GM19035 (cell line): ENCODE results near the gene CLMP.
"Not testable (repeated sequence)": the region's sequence is repeated elsewhere in the genome, so short reads cannot be mapped to it uniquely, and the experiment has no call there.

Source experiments
- ATAC-seq: cut with Tn5 transposase; IDR thresholded peaks from one replicate; pipeline ENCODE4 v1.9.1; 2021; ENCODE audit not compliant: unreplicated experiment

CLMP gene

DNA sequence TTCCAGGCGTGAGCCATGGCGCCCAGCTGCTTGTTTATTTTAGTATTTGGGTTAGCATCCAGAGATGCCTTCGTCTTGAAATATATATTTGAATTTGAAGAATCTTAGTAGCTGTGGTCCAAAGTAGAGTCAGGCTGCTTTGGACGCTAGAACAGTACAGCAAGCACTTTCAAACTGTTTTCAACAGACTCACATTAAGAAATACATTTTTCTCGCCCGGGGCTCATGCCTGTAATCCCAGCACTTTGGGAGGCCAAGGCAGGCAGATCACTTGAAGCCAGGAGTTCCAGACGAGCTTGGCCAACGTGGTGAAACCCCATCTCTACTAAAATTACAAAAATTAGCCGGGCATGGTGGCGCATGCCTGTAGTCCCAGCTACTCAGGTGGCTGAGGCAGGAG, 106.2 kb downstream of the CLMP start:
- not testable (repeated sequence) for ATAC-seq

DNA sequence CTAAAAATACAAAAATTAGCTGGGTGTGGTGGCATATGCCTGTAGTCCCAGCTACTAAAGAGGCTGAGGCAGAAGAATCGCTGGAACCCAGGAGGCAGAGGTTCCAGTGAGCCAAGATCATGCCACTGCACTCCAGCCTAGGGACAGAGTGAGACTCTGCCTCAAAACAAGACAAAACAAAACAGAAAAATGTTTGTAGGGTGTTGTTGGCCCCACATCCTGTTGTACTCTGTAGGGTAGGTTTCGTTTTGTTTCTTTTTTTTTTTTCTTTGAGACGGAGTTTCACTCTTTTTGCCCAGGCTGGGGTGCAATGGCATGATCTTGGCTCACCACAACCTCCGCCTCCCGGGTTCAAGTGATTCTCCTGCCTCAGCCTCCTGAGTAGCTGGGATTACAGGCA, 107.4 kb downstream of the CLMP start:
- ATAC-seq: peak; percentile 96

DNA sequence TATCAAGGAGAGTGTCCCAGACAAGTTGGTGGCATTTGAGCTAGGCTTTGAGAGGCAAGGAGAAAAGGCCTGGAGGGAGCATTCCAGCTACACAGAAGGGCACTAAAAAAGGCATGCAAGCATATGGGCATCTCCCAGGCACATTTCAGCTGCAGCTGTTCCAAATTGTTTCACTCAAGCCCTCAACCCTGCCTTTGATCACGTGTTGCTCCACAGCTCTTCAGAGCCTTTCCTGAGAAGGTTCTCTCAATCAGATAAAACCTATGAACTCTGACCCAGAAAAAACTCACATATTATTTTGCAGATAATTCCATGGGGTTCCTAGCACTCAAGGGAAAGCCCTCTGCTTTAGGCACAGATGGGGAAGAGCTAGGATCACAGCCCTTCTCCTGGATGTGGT, 108.7 kb downstream of the CLMP start:
- no peak for ATAC-seq

DNA sequence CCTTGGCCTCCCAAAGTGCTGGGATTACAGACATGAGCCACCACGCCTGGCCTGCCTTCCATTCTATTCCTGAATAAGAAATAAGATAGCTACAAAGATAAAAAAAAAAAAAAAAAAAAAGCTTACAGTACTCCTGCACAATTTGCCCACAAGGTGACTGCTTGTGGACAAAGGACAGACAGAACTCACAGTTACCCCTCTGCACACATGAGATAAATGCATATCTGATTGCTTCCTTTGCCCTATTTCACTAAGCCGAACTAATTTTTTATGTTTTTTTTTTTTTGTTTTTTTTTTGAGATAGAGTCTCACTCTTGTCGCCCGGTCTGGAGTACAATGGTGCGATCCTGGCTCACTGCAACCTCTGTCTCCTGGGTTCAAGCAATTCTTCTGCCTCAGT, 109.6 kb downstream of the CLMP start:
- ATAC-seq: no peak

DNA sequence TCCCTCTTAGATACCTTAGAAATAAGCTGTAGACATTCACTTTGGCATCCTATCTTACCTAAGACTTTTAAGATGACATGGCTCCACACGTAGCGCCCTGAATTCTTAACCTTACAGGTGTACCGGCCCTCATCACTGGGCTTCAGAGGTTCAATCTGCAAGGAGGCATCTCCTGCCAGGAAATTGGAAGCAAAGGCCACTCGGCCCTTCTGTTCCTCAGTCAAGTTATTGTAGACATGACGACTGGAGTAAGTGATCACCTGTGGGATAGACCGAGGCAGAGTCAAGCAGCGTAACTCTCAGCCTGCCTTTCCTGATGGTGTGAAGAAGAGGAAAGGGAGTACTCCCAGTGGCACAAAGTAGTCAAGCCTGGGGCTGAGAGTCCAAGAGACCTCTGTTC, 110.6 kb downstream of the CLMP start:
- ATAC-seq: no peak

DNA sequence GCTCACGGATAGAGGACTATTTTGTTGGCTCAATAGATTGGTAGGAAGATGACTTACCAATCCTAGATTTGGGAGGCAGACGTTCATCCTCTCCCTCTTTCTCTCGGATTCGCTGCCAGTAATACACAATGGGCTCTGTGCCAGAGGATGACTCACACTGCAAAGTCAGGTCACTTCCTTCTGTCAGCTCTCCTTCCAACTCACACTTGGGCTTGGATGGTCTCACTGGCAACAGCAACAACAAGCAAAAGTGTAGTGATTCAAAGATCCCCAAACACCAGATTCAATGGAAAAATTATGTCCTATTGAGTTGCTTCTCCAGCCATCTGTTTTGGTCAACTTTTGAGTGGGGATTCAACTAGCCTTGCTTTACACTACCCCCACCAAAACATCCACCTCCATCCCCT, 111.4 kb downstream of the CLMP start:
- ATAC-seq: no peak

DNA sequence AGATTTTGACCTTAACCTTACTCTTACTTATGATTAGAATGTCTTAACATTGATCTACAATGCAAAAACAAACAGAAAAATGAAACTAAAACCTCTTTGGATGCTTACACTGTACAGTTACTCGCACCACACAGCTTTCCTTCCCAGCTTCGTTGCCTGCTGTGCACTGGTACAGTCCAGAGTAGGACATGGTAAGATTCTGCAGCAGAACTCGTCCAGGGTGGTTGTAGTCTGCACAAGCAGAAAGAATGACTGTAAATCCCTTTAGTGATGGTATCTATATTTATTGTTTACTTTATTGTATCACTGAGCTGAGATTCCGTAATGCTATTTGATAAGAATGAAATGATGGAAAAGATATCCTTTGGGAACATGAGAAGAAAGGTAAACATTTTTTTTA, 112.1 kb downstream of the CLMP start:
- ATAC-seq: no peak

DNA sequence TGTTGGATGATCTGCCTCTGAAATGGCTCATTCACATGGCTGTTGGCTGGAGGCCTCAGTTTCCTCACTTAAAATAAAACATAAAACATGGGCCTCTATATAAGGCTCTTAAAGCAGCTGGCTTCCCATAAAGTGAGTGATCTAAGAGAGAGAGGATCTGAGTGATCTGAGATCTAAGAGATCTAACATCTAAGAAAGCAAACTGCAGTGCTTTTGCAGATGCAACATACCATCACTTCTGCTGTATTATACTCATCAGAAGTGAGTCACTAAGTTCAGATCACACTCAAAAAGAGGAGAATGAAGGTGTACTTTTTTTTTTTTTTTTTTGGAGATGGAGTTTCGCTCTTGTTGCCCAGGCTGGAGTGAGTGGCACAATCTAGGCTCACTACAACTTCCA, 115.0 kb downstream of the CLMP start:
- no peak for ATAC-seq

DNA sequence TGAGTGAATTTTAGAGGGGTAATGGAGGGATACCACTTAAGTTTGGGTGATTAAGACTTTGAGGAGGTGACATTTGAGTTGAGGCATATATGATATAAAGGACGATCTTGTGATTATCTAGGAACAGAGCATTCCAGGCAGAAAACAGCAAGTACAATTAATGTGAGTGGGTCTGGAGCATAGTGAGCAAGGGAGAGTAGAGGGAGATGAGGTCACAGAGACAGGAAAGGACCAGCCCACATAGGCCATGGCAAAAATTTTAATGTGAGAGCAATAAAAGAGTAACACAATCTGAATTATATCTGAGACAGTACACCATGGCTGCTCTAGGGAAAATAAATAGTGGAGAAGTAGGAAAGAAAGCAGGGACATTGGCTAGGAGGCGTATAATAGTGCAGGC, 118.6 kb downstream of the CLMP start:
- no peak for ATAC-seq

DNA sequence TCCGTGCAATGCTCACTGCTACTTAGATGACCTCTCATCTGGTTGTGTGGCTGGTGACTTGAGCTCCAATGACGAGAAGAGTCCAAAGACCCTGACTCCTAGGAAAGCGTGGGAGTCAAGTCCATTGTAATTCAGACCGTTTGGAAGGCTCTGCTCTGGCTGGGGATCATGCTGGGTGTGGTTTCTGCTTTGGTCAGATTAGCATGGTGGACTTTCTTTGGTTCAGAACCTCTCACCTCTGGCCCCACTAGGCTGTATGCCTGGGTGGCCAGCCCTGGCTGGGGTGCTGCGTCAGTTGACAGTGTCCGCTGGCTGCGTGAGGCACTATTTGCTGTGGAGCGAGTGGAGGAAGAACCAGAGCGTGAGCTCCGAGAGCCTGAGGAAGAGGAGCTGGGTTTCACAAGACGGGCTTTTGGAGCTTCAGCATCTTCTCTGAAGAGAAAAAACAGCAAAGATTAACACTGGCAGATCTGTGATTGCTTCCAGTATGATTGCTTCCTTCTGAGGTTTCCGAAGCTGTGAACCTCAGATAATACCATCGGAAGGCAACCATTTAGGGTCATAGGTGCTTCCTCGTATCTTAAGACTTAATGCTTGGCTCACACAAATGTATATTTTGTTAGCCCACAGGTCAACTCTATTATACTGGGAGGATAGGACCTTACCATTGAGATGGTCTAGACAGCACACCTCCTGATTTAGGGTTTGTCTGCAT, 121.5 kb downstream of the CLMP start:
- ATAC-seq: no peak

DNA sequence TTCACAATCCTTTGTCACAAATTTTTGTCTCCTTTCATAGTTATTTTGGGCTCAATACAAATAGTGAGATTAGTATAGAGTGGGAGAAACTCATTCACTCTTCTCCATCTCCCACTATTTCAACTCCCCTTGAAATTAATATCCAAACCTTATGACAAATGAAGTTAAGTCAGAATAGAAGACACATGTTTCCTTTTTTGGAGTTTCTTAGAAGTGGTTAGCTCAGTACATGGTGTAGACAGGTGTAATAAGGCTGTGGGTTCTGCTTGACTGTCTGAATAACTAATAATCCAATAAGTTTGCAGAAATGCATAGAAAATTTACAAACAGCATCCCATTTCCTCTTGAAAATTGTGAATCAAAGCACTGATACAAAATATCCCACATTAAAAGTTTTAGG, 122.3 kb downstream of the CLMP start:
- ATAC-seq: no peak

DNA sequence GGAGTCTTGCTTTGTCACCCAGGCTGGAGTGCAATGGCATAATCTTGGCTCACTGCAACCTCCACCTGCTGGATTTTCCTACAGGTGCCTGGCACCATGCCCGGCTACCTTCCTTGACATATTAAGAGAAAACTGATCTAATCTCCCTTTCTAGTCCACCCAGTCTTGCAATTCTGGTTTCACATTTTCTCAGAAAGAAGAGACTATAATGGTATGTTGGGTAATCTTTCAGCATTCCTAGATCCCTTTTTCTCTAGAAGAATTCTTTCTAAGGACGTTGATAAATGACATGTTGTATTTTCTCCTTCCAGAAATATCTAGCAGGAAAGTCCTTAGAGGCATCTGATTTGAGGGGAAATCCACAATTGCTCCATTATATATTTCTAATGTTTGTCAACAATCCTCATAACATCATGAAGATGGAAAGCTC, 122.7 kb downstream of the CLMP start:
- ATAC-seq: no peak

DNA sequence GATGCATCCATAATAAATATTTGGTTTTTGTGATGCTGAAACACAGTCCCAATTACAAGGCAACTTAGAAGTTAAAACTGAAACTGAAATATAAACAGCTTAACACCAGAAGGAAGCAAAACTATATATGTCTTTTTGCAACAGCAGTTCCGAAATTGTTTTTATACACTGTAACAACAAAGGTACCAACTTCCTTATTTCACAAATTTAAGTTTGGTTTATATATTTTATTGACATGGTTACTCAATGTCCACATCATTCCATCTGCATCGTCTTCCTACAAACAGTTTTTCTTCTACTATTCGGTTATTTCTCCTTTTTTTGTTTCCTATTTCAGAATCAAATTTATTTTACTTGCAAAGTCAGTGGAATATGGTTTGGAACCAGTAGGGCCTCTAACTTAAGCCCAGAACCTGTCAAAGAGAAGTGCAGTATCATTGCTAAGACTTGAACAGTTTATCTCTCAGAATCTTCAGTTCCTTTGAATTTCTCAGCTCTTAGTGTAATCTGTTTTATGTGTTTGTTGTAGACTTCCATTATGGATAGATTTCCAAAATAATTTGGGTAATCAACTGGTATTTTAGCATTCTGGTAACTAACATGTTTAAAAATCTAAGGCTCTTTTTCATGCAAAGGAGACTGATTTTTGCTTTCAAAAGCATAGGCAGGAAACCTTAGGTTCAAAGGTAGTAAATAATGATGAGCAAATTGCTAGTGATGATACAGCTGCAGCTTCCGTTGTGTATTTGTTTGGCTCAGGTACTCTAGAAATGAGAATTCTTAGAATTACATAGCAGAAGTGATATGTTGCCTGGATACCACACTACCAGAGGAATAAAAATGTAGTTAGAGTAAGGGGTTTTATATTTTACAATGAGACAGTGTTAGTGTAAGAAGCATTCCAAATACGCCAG, 124.9 kb downstream of the CLMP start:
- peak; percentile 61 for ATAC-seq

DNA sequence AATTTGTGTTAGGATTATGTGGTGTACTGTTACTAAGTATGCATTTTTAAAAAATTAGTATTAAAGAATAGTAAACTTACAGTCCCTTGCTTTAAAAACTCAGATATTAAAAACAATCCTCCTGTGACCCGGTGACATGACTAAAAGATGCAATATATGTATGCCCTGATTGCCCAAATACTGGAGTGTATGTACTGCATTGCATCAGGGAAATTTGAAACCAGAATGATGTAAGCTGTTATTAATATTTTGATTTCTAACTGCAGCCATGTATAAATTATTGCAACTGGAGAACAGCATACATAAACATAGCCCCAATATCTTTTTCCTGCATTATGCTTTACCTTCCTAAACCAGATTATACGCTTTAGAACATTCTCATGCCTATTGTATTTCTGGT, 129.4 kb downstream of the CLMP start:
- no peak for ATAC-seq

DNA sequence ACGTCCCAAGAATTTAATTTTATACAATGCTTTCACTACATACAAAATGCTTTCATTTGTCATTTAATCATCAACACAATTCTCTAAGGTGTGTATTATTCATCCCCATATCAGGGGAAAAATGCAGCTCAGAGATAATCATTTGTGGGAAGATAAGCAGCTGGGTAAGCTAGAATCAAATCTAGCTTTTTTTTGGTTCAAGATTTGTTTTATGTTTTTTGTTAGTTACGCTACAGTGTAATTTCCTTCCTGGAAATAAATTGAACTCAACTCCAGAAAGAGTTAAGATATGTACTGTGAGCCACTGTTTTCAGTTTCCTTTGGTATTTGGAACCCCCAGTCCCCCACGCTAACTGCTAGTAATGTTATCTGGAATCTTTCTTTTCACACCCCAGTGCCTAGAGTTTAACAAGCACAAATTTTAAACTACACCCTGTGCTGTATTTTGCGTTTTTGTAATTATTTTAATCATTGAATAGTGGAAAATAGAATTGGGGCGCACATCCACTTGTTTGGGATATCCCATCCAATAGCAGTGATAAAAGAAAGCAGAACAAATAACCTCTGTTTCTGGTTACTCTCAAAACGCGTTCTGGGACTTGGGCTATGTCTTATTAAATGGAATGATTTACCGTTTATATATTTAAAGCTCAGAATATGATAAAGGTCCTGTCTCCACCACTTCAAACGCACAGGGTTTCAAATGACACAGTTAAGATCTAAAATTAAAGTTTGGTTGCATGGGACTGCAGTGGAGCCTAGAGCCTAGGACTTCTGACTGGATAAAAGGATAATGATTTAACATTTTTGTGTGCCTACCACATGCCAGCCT, 131.0 kb downstream of the CLMP start:
- no peak for ATAC-seq

DNA sequence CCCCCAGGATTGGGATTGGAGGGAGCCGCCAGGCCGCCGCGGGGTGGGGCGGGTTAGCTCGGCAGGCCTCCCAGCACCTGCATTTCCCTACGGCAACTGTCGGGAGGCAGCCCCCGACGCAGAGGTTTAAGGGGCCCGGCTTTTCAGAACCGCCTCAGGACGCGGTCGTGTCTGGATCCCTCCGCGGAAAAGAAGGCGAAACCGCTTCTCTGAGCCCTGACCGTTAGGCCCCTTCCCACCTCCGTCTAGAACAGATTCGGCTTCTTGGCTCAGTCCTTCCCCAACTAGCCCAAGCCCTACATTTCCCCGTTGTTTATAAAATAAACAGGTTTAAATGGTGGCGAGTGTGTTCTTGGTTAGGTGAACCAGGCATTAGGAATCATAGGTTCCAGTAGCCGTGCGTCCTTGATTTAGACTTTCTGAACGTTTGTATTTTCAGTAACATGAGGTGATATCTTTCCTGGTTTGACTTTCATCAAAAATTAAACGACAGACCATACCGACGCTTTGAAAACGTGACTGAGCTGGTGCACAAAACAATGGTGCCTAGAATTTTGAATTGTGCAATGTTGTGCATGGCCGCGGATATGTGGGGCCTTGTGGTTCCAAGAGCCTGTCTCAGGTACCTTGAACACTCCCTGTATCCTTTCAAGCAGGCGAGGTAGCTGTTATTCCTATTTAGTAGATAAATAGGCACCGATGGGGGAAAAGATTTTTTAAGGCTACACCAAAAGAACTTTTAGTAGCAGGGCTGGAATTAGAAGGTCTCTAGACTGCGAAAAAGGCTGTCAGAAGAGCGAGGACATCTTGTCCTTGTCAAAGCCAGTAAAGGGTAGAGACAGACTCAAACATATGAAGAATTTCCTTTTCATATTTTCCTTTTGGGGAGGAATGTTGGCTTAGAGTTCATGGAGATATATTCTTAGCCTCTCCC, 131.9 kb downstream of the CLMP start:
- no peak for ATAC-seq

DNA sequence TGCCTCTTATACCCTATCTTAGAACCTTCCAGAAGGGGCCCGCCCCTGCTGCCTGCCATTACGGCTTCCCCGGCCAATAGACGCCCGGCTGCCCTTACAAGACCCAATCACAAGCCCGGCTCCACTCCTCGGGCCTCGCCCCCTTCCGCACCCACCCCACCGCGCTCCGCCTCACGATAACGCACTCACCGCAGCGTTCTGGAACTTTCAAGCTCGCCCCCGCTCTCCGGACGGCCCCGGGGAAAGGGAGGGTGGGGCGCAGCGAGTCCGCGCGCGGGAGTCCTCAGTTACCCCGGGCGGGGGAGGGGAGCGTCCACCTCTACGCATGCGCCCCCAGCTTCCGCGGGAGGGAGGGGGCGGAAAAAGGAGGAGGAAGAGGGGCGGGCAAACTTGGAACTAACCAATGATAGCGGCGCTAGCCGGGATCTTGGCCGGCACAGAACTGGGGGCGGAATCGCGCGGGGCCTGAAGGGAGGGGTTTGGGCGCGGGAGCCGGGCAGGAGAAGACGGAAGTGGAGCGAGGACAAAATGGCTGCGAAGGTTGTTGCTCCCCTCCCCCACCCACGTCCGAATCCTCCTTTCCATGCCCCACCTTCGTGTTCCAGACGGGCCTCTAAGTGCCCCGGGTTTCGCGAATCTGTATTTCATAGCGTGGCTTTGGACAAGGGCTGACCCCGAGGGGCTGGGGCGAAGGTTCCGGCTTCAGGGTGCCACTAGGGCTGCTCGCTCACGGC, 132.7 kb downstream of the CLMP start:
- ATAC-seq: peak; percentile 84

DNA sequence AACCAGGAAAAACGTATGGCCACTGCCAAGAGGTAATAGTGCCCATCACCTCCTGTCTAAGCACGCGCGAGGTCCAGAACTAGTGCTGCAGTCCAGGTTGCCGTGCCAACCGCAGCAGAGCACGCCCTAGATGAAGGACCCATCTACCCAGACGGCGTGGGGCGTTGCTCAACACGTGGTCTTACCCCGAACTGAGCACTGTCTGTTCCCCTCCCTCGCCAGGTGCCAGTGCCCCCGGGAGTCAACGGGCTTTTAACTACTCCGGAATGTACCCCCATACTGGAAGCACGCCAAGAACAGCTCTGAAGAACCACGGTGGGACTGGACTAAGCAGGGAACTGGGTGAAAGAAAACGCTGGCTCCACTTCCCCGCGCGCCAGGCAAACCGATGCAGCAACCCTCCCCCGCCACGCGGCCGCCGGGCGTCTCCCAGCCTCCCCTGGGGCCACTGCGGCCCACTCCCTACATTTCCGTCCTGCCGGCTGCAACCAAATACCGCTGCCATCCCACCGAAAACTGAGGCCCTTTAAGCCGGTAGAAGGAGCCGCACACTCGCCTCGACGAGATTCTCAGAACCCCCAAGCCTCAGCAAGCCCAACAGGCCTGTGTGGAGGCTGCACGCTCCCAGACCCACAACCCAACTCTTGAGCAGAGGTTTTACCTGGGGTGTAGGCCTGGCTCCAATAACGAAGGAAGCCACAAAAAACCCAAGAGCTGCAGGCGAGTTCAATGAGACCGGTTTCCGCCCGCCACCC, 133.5 kb downstream of the CLMP start, which contains the start of gene HSPA8:
TSS of gene HSPA8 (minus strand) at position 734 of the 755 bp plus-strand sequence. CDS start 812 bp downstream, outside the sequence.
- ATAC-seq: peak; percentile 10
